Kidney (tissue), 14 donors: ENCODE results near the gene PRKN. TPM values are rescaled to one million over a fixed set of nuclear protein-coding genes. Genes with fewer than 3 reads are reported as not detected.

Source experiments
- DNase-seq, 5 donors: peaks; one replicate each; pipeline ENCODE4 v3.0.0-alpha.2; 2013 to 2020
- FAIRE-seq: peaks from 2 replicates; lab custom pipeline; 2012; peaks lifted over from hg19 to GRCh38; lab: Jason Lieb, UNC
- H3K27ac ChIP-seq, 2 donors: one replicate each; pipeline ENCODE4 v1.7.0; 2013; ENCODE audit warnings: low read depth in 2 of 2, low read length in 2 of 2, inconsistent platforms in 1 of 2
- H3K27me3 ChIP-seq: one replicate; pipeline ENCODE4 v1.7.1; 2013; ENCODE audit warnings: low read length, inconsistent platforms; ENCODE audit not compliant: control insufficient read depth, insufficient read depth
- H3K36me3 ChIP-seq, 3 donors: one replicate each; pipeline versions ENCODE4 v1.7.0 to v1.7.1; 2013; ENCODE audit warnings: low read length in 3 of 3, control low read depth in 1 of 3, inconsistent platforms in 1 of 3; ENCODE audit not compliant: insufficient read depth in 3 of 3, control insufficient read depth in 2 of 3
- H3K4me1 ChIP-seq, 3 donors: one replicate each; pipeline versions ENCODE4 v1.7.0 to v1.7.1; 2013; ENCODE audit warnings: low read length in 3 of 3, inconsistent platforms in 1 of 3, low read depth in 1 of 3; ENCODE audit not compliant: control insufficient read depth in 2 of 3, insufficient read depth in 2 of 3
- H3K4me3 ChIP-seq, 3 donors: one replicate each; pipeline versions ENCODE4 v1.7.0 to v1.8.1; 2013; ENCODE audit warnings: low read length in 3 of 3, control low read depth in 1 of 3, inconsistent platforms in 1 of 3
- H3K9ac ChIP-seq, 3 donors: one replicate each; pipeline versions ENCODE4 v1.7.0 to v1.7.1; 2013; ENCODE audit warnings: low read length in 3 of 3, control low read depth in 1 of 3, inconsistent platforms in 1 of 3
- H3K9me3 ChIP-seq, 3 donors: one replicate each; pipeline versions ENCODE4 v1.7.0 to v1.7.1; 2013; ENCODE audit warnings: low read length in 3 of 3, control low read depth in 1 of 3, inconsistent platforms in 1 of 3; ENCODE audit not compliant: control insufficient read depth in 2 of 3, insufficient read depth in 1 of 3
- CTCF ChIP-seq: IDR thresholded peaks from 3 replicates; pipeline ENCODE4 v1.5.1; 2012; ENCODE audit warnings: mild to moderate bottlenecking, moderate library complexity, borderline replicate concordance; ENCODE audit not compliant: insufficient read depth; ENCODE audit errors: extremely low read depth
- intact Hi-C: fragments of 100-400 bp; cut with DNase I; formaldehyde crosslinking; loops from one replicate; pipeline ENCODE4 v1.11.1; 2022
- polyA plus RNA-seq: library from polyadenylated mRNA; stranded (reverse); fragments of 350-450 nt; fragmentation: Illumina TruSeq; extraction: RNeasy Lipid Tissue Mini Kit (QIAGEN cat#74804); gene quantifications from one replicate; pipeline ENCODE4 v1.2.3, GENCODE V29; 2014; ENCODE audit warnings: low read depth, low replicate concordance; ENCODE audit not compliant: insufficient read depth
- total RNA-seq: library from RNA; stranded (reverse); fragmentation: NEBNext Ultra II Directional; extraction: Animal tissue kit (Norgen Biotek cat#: 25700); gene quantifications from one replicate; pipeline ENCODE4 v1.2.1, GENCODE V29; 2021
- donor health status: control.
- donor health status: control.
- donor health status: control.
- donor health status: control.
- donor health status: control.
- donor health status: DM: yes; HTN: yes; CAD: no.
- donor health status: Normal renal cell carcinoma (clear cell type).

PRKN gene
- total and polyA plus RNA-seq, 2 donors from 2014 or later = 8.6 to 10.4 TPM

GRCh38 chr6:161575523-161576254 lies 1151.9 kb downstream of the PRKN start:
- Histone ChIP-seq H3K27ac (no peak overlapping the region), H3K36me3 (no peaks in the 10 kb centered on the region), H3K4me3 (no peak overlapping the region), H3K4me1 (no peaks in the 10 kb centered on the region), H3K9me3 (no peaks in the 10 kb centered on the region), H3K9ac (no peak overlapping the region), H3K27me3 (no peaks in the 10 kb centered on the region)
- no peak for TF ChIP-seq CTCF
- DNase-seq = no peak
- FAIRE-seq = no peak
- intact Hi-C loops = no loop called here

GRCh38 chr6:161568885-161569456 lies 1158.6 kb downstream of the PRKN start:
- TF ChIP-seq CTCF = no peak
- H3K27ac ChIP-seq = no peak overlapping the region
- DNase-seq (no peak), FAIRE-seq (no peak)
- H3K27me3 ChIP-seq = no peaks in the 10 kb centered on the region
- H3K36me3 ChIP-seq = no peaks in the 10 kb centered on the region
- no peak overlapping the region for H3K9ac ChIP-seq
- H3K4me1 ChIP-seq = no peaks in the 10 kb centered on the region
- no peak overlapping the region for H3K4me3 ChIP-seq
- no peaks in the 10 kb centered on the region for H3K9me3 ChIP-seq
- intact Hi-C loops = no loop called here

- DNase-seq (peak in 2 of 5 donors; percentile 47 to 54), FAIRE-seq (no peak)
- Histone ChIP-seq H3K9me3 (no peaks in the 10 kb centered on the region), H3K27ac (no peak overlapping the region), H3K4me1 (no peaks in the 10 kb centered on the region), H3K27me3 (no peaks in the 10 kb centered on the region), H3K36me3 (no peaks in the 10 kb centered on the region), H3K4me3 (no peak overlapping the region), H3K9ac (no peak overlapping the region)
- no peak for TF ChIP-seq CTCF
- intact Hi-C loops = no loop called here
These were observed 1162.6 kb downstream of the PRKN start for GRCh38 chr6:161564952-161565351.
